ENCODE data around the gene SSX2IP. TPM values are rescaled to one million over a fixed set of nuclear protein-coding genes. Genes with fewer than 3 reads are reported as not detected.
"Not testable (repeated sequence)": the region's sequence is repeated elsewhere in the genome, so short reads cannot be mapped to it uniquely, and the experiment has no call there.

The SSX2IP gene
- total and polyA plus RNA-seq, 10 donors: 2.8 to 14.2 (median 8.6) TPM

GRCh38 chr1:84600796-84601195, 89.5 kb downstream of the SSX2IP start:
- WGBS, 5 donors: 72 to 91% (median 79%) methylated on average over 5 of the region's 5 CpGs
- peaks cover 0 to 27% (median 20%) of the 10 kb centered on the region in 8 donors for H3K9me3 ChIP-seq
- TF ChIP-seq POLR2A (IDR thresholded peaks at IDR 0.05): no peak
- no peak for TF ChIP-seq POLR2AphosphoS5 (IDR thresholded peaks at IDR 0.05)
- no peak for TF ChIP-seq CTCF (IDR thresholded peaks at IDR 0.05 in 8 of 11, conservative IDR thresholded peaks at IDR 0.05 in 3 of 11)
- H3K4me3 ChIP-seq: no peak overlapping the region
- DNase-seq: no peak
- H3K36me3 ChIP-seq: peaks cover 0 to 4% (median 0%) of the 10 kb centered on the region in 6 donors
- intact Hi-C loops (cut with DNase I; ENCODE audit: low total_unique reads): no loop called here
- peaks cover 0 to 4% (median 0%) of the 10 kb centered on the region in 6 donors for H3K4me1 ChIP-seq
- no peak overlapping the region for H3K27ac ChIP-seq
- no peaks in the 10 kb centered on the region for H3K27me3 ChIP-seq (replicated peaks in 1 of 7)

- Histone ChIP-seq H3K36me3 (no peaks in the 10 kb centered on the region), H3K9me3 (peaks cover 0 to 16% (median 3%) of the 10 kb centered on the region in 8 donors), H3K4me3 (no peak overlapping the region), H3K27me3 (replicated peaks in 1 of 7) (no peaks in the 10 kb centered on the region), H3K27ac (no peak overlapping the region), H3K4me1 (peaks cover 0 to 4% (median 0%) of the 10 kb centered on the region in 6 donors)
- no peak for DNase-seq
- intact Hi-C loops (cut with DNase I; ENCODE audit: low total_unique reads): no loop called here
- 47 to 80% (median 59%) methylated on average over 5 of the region's 5 CpGs for WGBS, 5 donors
- TF ChIP-seq CTCF (IDR thresholded peaks at IDR 0.05 in 8 of 11, conservative IDR thresholded peaks at IDR 0.05 in 3 of 11) (no peak), POLR2A (IDR thresholded peaks at IDR 0.05) (no peak), POLR2AphosphoS5 (IDR thresholded peaks at IDR 0.05) (no peak)
Measured at GRCh38 chr1:84598846-84599741, 91.2 kb downstream of the SSX2IP start.

GRCh38 chr1:84598418-84598817, 91.8 kb downstream of the SSX2IP start:
- Histone ChIP-seq H3K9me3 (peaks cover 0 to 16% (median 1%) of the 10 kb centered on the region in 8 donors), H3K4me1 (peaks cover 0 to 4% (median 0%) of the 10 kb centered on the region in 6 donors), H3K27me3 (replicated peaks in 1 of 7) (no peaks in the 10 kb centered on the region), H3K36me3 (no peaks in the 10 kb centered on the region), H3K27ac (no peak overlapping the region), H3K4me3 (no peak overlapping the region)
- TF ChIP-seq POLR2A (IDR thresholded peaks at IDR 0.05) (no peak), POLR2AphosphoS5 (IDR thresholded peaks at IDR 0.05) (no peak), CTCF (IDR thresholded peaks at IDR 0.05 in 8 of 11, conservative IDR thresholded peaks at IDR 0.05 in 3 of 11) (no peak)
- intact Hi-C loops (cut with DNase I; ENCODE audit: low total_unique reads): no loop called here
- WGBS, 5 donors: 73 to 84% (median 77%) methylated on average over 3 of the region's 3 CpGs
- no peak for DNase-seq

GRCh38 chr1:84597011-84597410, 93.2 kb downstream of the SSX2IP start:
- WGBS, 5 donors: 95 to 97% (median 96%) methylated on average over 1 of the region's 1 CpG
- H3K36me3 ChIP-seq: no peaks in the 10 kb centered on the region
- peaks cover 0 to 21% (median 1%) of the 10 kb centered on the region in 8 donors for H3K9me3 ChIP-seq
- H3K4me3 ChIP-seq: no peak overlapping the region
- no peak overlapping the region for H3K27ac ChIP-seq
- DNase-seq: no peak
- no peaks in the 10 kb centered on the region for H3K27me3 ChIP-seq (replicated peaks in 1 of 7)
- intact Hi-C loops (cut with DNase I; ENCODE audit: low total_unique reads): no loop called here
- H3K4me1 ChIP-seq: peaks cover 0 to 4% (median 0%) of the 10 kb centered on the region in 6 donors
- no peak for TF ChIP-seq CTCF (IDR thresholded peaks at IDR 0.05 in 8 of 11, conservative IDR thresholded peaks at IDR 0.05 in 3 of 11)
- no peak for TF ChIP-seq POLR2A (IDR thresholded peaks at IDR 0.05)
- no peak for TF ChIP-seq POLR2AphosphoS5 (IDR thresholded peaks at IDR 0.05)

- H3K4me3 ChIP-seq; H3K27me3 ChIP-seq (replicated peaks in 1 of 7); intact Hi-C loops (cut with DNase I; ENCODE audit: low total_unique reads); H3K4me1 ChIP-seq; H3K36me3 ChIP-seq; H3K27ac ChIP-seq; DNase-seq: not testable (repeated sequence)
- peaks cover 0 to 21% (median 1%) of the 10 kb centered on the region in 8 donors for H3K9me3 ChIP-seq
- WGBS, 5 donors: 88 to 97% (median 93%) methylated on average over 2 of the region's 2 CpGs
Measured at GRCh38 chr1:84594959-84595358, 95.3 kb downstream of the SSX2IP start.
